Epithelial cell of proximal tubule (primary cell): ENCODE results near the gene UBE2E1. TPM values are rescaled to one million over a fixed set of nuclear protein-coding genes. Genes with fewer than 3 reads are reported as not detected.

Experiments used
- DNase-seq: peaks from one replicate; pipeline ENCODE4 v3.0.0-alpha.2; 2011; ENCODE audit warnings: low read depth
- H3K4me3 ChIP-seq: 2 replicates; pipeline ENCODE4 v1.5.1; 2011; ENCODE audit warnings: low read depth, mild to moderate bottlenecking, low read length
- CTCF ChIP-seq: conservative IDR thresholded peaks from 2 replicates; pipeline ENCODE4 v1.5.1; 2012; ENCODE audit warnings: low read depth, mild to moderate bottlenecking, low read length
- total RNA-seq: library from RNA; depleted of rRNA; stranded (reverse); fragments of >200 nt; gene quantifications from 2 replicates; pipeline ENCODE4 v1.2.3, GENCODE V29; 2015

Gene UBE2E1
- total RNA-seq, 1 donor from 2014 or later = 76.7 TPM

- no peak for TF ChIP-seq CTCF
- peak; percentile 76 for DNase-seq
- no peak overlapping the region for H3K4me3 ChIP-seq
These were observed 118.0 kb downstream of the UBE2E1 start for GRCh38 chr3:23923786-23924185.

- no peak for DNase-seq
- TF ChIP-seq CTCF = no peak
- no peak overlapping the region for H3K4me3 ChIP-seq
These were observed 120.5 kb downstream of the UBE2E1 start for GRCh38 chr3:23926246-23926645.

- DNase-seq = no peak
- TF ChIP-seq CTCF = peak; percentile 36
- H3K4me3 ChIP-seq = no peak overlapping the region
These were observed 121.0 kb downstream of the UBE2E1 start for GRCh38 chr3:23926736-23927135.

GRCh38 chr3:23928524-23928923, 122.8 kb downstream of the UBE2E1 start:
- H3K4me3 ChIP-seq = no peak overlapping the region
- TF ChIP-seq CTCF = no peak
- DNase-seq = no peak

GRCh38 chr3:23931597-23931996, 125.8 kb downstream of the UBE2E1 start:
- no peak for TF ChIP-seq CTCF

GRCh38 chr3:23932571-23932970, 126.8 kb downstream of the UBE2E1 start:
- no peak for DNase-seq
- no peak for TF ChIP-seq CTCF
- no peak overlapping the region for H3K4me3 ChIP-seq

More at GRCh38 chr3:23931597-23931996, 125.8 kb downstream of the UBE2E1 start:
- H3K4me3 ChIP-seq = no peak overlapping the region
- DNase-seq = no peak

- no peak for TF ChIP-seq CTCF
- no peak for DNase-seq
- H3K4me3 ChIP-seq = no peak overlapping the region
These were observed 128.5 kb downstream of the UBE2E1 start for GRCh38 chr3:23934253-23934652.
